Activated CD4-positive, CD25-positive, alpha-beta regulatory T cell treated with anti-CD3 and anti-CD28 coated beads, Interleukin-2, amount 50 U/mL, for 16 hours (primary cell): ENCODE measurements around the gene SLC16A7.

ENCODE experiments used
- DNase-seq: peaks from one replicate; pipeline ENCODE4 v3.0.0-alpha.2; 2020; ENCODE audit warnings: low read depth, low spot score

Gene SLC16A7

DNA sequence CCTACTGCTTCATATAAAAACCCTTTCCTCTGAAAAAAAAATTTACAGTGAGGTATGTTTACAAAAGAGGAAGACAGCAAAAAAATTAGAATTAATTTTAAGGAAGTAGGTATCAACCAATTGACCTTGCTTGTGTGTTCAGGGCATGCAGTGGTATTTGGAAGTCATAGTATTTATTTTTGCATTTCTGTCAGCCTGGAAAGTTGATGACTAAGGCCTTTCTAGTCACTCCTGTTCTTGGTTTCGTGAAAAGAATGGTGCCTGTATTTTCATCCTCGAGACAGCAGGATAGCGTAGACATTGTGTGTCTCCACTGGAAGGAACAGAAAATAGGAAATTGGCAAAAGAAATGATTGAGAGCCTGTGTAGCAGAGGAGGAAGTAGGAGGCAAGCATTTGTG is 24.5 kb downstream of the SLC16A7 start:
- DNase-seq = no peak

DNA sequence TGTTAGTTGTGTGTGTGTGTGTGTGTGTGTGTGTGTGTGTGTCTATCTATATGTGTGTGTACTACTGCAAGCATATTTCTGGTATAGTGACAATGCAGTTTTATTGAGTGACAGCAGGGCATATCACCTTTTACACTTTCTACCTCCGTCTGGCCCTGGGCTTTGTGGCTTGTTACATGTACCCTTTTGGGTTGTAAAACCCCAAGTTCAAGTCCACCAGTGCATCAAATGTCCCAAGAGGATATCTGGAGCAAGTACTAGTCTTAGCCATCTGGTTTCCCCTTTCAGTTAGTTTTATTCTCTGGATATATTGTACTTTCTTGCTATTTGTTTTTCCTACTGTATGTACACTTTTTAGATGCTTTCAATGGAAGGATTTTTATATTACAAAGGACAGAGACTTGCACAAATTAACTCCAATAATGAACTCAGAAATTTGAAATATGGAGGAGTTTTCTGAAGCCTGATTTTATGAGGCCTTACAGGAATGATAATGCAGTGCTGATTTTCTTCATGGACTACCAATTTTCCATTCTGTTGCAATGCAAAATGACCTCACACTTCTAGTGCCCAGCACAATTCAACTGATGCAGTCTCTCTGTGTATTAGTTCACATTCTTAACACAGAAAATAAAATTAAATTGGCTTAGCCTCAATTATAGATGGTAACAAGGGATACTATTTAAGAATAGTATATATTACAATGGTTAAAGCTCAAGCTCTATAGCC is 29.1 kb downstream of the SLC16A7 start:
- no peak for DNase-seq

DNA sequence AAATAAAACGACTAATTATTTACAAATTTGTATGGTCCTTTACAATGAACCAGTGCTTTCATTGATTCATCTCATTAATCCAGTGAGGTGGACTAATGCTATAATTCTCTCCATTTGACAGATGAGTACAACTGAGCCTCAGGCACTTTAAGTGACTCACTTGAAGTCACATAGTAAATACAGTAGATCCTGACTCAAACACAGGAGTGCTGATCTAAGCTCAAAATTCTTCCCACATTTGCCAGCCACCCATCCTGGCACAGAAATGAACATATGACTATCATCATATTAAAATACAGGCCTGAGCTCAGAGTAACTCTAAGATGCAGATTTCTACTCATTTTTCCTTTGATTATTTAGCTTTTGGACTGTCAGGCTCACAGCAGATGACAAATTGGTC is 30.6 kb downstream of the SLC16A7 start:
- DNase-seq = no peak

GRCh38 chr12:59627582-59627981 is 31.8 kb downstream of the SLC16A7 start:
- DNase-seq = no peak

DNA sequence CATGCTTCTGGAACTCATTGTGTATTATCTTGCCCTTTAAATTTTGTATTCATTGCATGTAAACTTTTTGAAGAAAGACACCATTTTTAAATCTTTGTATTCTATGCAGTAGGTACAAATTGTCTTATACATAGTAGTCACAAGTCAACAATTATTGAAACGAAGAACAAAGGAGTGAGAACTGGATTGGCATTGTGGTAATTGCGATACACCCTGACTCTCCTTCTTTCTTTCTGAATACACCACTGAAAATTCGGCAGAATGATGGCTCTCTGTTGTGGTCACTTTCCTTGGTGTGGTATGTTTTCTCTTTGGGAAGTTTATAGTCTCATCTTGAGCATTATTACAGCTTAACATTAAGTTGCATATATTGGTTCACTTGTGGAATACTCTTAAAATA is 34.1 kb downstream of the SLC16A7 start:
- no peak for DNase-seq

DNA sequence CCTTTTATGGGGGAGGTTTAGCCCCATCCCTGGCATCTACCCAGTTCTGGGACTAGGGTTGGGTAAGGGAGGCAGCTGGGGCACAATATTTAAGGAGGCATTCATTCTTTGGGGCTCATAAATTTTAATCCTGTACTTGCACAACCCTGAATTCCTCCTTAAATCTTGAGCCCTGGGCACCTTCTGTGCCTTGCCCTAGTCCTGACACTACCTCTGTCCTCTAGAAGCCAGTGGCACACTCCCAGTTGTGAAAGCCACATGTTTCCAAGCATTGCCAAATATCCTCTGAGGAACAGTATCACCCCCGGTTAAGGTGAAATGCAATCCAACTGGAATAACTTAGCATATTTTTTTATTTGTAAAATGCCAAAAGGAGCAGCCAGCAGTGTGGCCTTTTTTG is 36.6 kb downstream of the SLC16A7 start:
- DNase-seq = no peak

DNA sequence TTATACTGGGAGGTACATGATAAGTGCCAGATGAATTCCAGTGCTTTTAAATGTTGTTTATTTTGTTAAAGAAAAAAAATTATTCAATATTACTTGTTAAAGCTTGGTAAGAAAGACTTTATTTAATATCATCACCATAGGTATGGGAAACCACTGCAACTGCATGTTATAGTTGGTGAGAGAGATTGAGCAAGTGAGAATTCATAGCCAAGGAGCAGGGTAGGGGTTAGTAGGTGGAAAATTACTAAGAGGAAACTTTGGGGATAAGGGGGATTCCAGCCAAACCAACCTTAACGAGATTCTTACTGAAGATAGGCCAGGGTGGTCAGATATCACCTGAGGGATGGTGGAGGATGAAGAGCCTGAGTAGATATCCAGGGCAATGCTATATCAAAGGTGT is 38.4 kb downstream of the SLC16A7 start:
- no peak for DNase-seq

GRCh38 chr12:59636945-59637691 is 41.3 kb downstream of the SLC16A7 start:
- DNase-seq = no peak

DNA sequence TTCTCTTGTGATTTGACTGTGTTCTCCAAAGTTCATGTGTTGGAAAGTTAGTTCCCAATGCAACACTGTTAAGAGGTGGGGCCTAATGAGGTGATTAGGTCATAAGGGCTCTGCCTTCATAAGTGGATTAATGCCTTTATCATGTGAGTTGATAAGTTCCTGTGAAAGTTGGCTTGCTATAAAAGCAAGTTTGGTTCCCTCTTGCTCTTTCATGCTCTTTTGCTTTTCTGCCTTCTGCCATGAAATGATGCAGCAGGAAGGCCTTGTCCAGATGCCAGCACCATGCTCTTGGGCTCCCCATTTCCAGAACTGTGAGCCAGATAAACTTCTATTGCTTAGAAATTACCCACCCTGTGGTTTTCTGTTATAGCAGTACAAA is 41.9 kb downstream of the SLC16A7 start:
- DNase-seq = no peak

- no peak for DNase-seq
These were observed 47.7 kb downstream of the SLC16A7 start for GRCh38 chr12:59643550-59643949.

GRCh38 chr12:59645242-59645641 is 49.4 kb downstream of the SLC16A7 start:
- no peak for DNase-seq

DNA sequence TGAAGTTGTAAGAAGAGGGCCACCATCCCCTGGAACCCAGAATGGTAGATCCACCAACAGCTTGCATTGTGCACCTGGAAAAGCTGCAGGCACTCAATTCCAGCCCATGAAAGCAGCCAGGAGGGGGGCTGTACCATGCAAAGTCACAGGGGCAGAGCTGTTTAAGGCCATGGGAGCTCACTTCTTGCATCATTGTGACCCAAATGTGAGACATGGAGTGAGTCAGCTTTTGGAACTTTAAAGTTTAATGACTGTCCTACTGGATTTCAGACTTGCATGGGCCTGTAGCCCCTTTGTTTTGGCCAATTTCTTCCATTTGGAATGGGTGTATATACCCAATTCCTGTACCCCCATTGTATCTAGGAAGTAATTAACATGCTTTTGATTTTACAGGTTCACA is 50.8 kb downstream of the SLC16A7 start:
- no peak for DNase-seq

- DNase-seq = no peak
These were observed 53.4 kb downstream of the SLC16A7 start for GRCh38 chr12:59649203-59649602.

DNA sequence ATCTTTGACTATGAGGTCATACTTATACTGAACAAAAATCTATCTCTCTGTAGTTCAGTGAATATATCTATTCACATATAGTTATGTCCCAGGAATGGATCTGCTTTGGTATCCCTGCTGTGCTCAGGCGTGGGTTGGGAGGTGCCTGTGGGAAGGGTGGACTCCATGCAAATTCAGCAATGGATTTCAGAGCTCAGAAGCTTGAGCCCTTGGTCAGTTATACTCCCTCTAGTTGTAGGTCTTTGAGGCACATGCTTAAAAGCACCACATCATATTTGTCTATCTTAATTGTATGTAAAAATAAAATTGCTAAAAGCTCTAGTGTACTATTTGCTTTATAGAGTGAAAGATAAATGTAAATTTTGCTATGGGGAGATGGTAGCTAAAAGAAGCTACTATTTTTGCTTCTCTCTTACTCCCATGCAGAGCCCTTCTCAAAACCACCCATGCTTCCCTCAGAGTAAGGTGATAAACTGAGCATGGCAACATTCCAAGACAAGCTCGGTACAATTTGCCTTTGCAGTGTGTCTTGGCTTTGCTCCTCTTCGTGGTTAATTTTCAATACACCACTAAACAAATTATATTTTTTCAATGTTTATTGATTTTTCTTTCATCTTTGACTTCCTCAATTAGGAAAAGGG is 54.9 kb downstream of the SLC16A7 start:
- no peak for DNase-seq

DNA sequence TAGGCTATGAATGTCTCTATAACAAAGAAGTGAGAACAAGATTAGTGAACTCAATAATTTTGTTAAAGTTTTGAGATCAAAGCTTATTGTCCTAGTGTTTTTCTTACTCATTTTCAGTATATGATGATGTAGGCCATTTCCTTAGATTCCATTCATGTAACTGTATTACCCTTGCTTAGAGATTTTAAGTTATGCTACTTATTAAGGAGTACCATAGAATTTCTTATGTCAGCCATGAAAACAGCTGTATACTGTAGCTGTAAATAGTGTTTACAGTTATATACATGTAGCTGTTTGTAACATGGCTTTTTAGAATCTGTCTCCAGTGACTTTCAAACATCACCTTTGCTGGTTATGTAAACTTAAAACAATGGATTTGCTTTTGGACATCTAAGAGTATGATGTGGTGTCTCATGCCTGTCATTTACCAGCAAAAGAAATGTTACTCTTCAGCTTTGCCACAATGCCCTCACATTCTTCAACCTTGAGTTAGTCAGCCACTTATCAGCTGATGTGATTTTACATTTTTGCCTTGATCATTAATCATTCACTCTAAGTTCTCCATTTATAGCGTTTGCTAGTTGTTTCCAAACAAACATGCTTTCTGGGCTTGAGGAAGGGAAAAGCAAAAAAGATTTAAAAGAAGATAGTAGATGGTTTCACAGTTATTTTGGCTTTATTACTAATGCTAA is 55.5 kb downstream of the SLC16A7 start:
- DNase-seq = no peak

DNA sequence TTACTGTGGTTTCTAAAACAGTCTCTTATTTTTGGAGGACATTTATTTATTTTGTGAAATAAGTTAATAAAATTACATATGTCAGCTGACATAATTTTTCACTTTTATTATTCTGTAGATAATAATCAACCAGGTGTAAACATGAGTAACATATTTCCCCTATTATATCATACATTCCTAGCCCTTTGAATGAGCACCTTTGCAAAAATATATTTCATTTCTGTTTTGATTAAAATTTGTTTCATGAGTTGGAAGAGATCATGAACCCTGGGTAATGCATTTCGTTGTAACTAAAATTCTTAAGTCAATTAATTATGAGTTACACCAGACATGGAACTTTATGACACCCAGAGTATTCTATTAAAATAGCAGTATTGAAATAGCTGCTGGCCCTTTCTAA is 56.3 kb downstream of the SLC16A7 start:
- no peak for DNase-seq

- no peak for DNase-seq
These were observed 58.2 kb downstream of the SLC16A7 start for GRCh38 chr12:59654061-59654460.

DNA sequence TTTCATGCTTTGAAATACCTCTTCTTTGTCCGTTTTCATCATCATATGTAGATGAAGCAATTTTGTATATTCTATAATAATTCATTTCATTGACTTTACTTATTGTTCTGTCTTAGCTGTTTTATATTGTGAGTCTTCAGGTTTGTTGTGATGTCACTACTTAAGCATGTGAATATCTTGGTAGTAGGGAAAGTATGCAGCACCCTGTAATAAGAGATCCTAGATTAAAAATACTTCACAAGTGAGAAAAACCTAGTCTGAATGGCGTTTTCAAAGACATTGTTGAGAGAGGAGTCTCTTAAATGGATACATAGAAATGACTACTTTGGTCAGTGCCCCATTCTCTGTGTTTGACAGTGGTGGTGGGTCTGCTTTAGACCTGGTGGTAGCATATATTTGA is 61.4 kb downstream of the SLC16A7 start:
- DNase-seq = no peak

GRCh38 chr12:59657711-59658110 is 61.9 kb downstream of the SLC16A7 start:
- no peak for DNase-seq

- DNase-seq = no peak
These were observed 64.3 kb downstream of the SLC16A7 start for GRCh38 chr12:59660148-59660547.

DNA sequence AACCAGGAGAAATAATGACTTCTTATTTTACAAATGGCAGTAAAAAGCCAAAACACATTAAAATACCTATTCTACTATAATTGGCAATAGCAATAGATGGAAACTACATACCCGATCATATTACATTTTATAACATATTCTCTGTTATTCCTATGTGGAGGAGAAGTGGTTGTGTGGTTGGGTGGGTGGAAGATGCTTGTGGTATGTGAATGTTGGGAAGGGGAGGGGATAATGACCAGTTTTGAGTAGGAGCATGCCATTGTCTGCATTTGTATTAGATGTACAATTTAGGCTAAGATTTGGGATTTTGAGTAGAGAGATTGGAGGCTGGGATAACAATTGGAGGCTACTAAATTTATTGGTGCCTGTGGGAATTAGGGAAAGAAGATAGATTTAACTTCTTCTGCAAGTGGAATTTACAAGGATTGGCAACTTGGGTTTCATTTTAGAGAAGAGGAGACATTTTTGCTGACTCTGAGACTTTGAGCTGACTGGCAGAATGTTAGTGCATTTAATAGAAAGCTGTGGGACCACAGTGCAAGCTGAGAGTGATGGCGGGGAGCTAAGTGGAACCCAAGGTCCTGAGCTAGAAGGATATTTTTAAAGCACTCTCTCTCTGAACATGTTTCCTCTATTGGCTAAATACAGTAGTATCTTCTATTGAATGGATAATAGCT is 65.2 kb downstream of the SLC16A7 start:
- no peak for DNase-seq

DNA sequence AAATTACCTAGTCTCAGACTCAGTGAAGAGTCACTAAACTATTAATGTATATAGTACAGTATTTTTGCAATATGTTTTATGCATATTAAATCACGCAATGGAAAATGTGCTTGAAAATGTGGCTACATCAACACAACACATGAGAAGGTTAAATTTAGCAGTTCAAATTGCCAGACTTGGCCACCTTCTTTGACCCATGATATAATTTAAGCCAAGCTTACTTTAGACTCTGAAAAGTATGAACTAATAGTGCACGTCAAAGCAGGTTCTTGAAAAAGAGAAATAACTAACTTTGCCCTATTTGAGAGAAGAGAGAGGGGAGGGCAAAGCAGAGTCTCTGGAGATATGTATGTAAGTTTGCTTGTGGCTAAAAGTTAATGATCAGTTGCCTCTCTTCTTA is 68.7 kb downstream of the SLC16A7 start:
- DNase-seq = no peak
